Measurements from ENCODE around the gene BASP1.

GRCh38 chr5:17228821-17229291 is 11.4 kb downstream of the BASP1 start:
- TF ChIP-seq CTCF (conservative IDR thresholded peaks at IDR 0.05), result no peak
- TF ChIP-seq ZFX (IDR thresholded peaks at IDR 0.05), result no peak

Measured in C4-2B (cell line).